Natural killer cell (primary cell): ENCODE measurements around the gene SH3TC2. TPM values are rescaled to one million over a fixed set of nuclear protein-coding genes. Genes with fewer than 3 reads are reported as not detected.
A peak's percentile ranks its signal among the peaks of the same experiment; 100 is the strongest.

ENCODE experiments used
- ATAC-seq, 3 donors: fragments of 150-1000 bp in 2 of 3; fragments of 200-7000 bp in 1 of 3; cut with Tn5 transposase; 1 replicate in 1 of 3; 2 replicates in 2 of 3; pipeline ENCODE4 v1.10.0; 2021; ENCODE audit warnings: mild to moderate bottlenecking in 2 of 3, moderate library complexity in 2 of 3
- DNase-seq, 2 donors: peaks; one replicate each; pipeline versions ENCODE4 v3.0.0 to v3.0.0-alpha.2; 2013 to 2021; ENCODE audit warnings: mixed read lengths in 1 of 2
- H3K27ac ChIP-seq: one replicate; pipeline ENCODE4 v1.5.1; 2013; ENCODE audit warnings: mild to moderate bottlenecking, low read length
- H3K27me3 ChIP-seq: one replicate; pipeline ENCODE4 v1.6.1; 2013; ENCODE audit warnings: low read length; ENCODE audit not compliant: control insufficient read depth, insufficient read depth
- H3K36me3 ChIP-seq: one replicate; pipeline ENCODE4 v1.6.1; 2013; ENCODE audit warnings: low read length; ENCODE audit not compliant: control insufficient read depth, insufficient read depth
- H3K4me1 ChIP-seq: one replicate; pipeline ENCODE4 v1.6.1; 2013; ENCODE audit warnings: low read length; ENCODE audit not compliant: control insufficient read depth, insufficient read depth
- H3K4me3 ChIP-seq: one replicate; pipeline ENCODE4 v1.5.1; 2013; ENCODE audit warnings: low read length
- H3K9me3 ChIP-seq: one replicate; pipeline ENCODE4 v1.6.1; 2013; ENCODE audit warnings: low read length; ENCODE audit not compliant: control insufficient read depth, insufficient read depth
- H3K27ac Mint-ChIP-seq, 2 donors: one replicate each; pipeline ENCODE4 v1.8.0; 2022; ENCODE audit warnings: mild to moderate bottlenecking in 2 of 2, mixed read lengths in 2 of 2, moderate library complexity in 1 of 2
- H3K27me3 Mint-ChIP-seq, 2 donors: one replicate each; pipeline ENCODE4 v1.8.0; 2022; ENCODE audit warnings: low read depth in 2 of 2, mixed read lengths in 2 of 2
- H3K36me3 Mint-ChIP-seq: one replicate; pipeline ENCODE4 v1.8.0; 2022; ENCODE audit warnings: mixed read lengths
- H3K4me1 Mint-ChIP-seq, 2 donors: one replicate each; pipeline ENCODE4 v1.8.0; 2022; ENCODE audit warnings: mixed read lengths in 2 of 2
- H3K4me3 Mint-ChIP-seq: one replicate; pipeline ENCODE4 v1.8.0; 2022; ENCODE audit warnings: mild to moderate bottlenecking, moderate library complexity, mixed read lengths
- H3K9me3 Mint-ChIP-seq, 2 donors: one replicate each; pipeline ENCODE4 v1.8.0; 2022; ENCODE audit warnings: mixed read lengths in 2 of 2
- WGBS: methylation state at CpG from one replicate; pipeline ENCODE4 v1.1.7; 2013; ENCODE audit warnings: missing lambda C conversion rate; ENCODE audit not compliant: insufficient coverage; 5-methylcytosine and 5-hydroxymethylcytosine counted together
- intact Hi-C: fragments of 100-400 bp; cut with micrococcal nuclease; formaldehyde crosslinking; loops from one replicate; pipeline ENCODE4 v1.14.2; 2022
- total RNA-seq, 4 donors: library from RNA; stranded (reverse); fragments of 120-200 nt in 1 of 4; gene quantifications; one replicate each; pipeline versions ENCODE4 v1.2.3 to v1.2.4, GENCODE V29; 2013 to 2022
- TF ChIP-seq, protein P1 (sequence below): fragments of 200-600 bp; IDR thresholded peaks from one replicate; pipeline ENCODE4 v1.8.0; 2022; ENCODE audit warnings: antibody characterized with exemption

SH3TC2 gene
- total RNA-seq, 3 donors from 2014 or later (not counting 1 experiment from before 2014, with no cell fraction given) = 0.11 to 0.68 (median 0.58) TPM

DNA sequence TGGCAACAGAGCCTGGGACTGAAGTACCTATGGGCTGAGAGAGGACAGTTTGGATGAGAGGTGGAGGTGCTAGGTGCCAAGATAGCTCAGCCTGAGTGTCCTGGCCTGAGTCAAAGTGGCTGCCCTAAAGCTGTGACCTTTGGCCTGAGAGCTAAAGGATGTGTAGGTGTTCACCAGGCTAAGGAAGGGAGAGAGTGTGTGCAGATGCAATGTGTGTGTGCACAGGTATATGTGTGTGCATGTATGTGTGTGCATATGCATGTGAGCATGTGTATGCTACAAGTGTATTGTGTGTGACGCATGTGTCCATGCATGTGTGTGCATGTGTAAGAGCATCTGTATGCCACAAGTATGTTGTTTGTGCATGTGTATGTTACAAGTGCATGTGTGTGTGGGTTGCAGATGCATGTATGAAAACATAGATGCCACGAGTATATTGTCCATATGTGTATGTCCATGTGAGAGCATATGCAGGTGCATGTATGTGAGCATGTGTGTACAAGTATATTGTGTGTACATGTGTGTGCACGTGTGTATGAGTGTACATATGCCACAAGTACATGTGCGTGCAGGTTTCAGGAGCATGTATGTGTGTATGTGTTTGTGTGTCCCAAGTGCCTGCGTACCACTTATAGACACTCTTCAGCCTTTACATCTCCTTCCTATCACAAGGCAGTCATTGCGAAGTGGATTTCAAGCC is 102.6 kb downstream of the SH3TC2 start:
- Mint-ChIP-seq H3K4me1 (peaks cover 22 to 24% of the 10 kb centered on the region in 2 donors), H3K9me3 (no peaks in the 10 kb centered on the region), H3K27me3 (no peaks in the 10 kb centered on the region), H3K27ac (no peak overlapping the region), H3K4me3 (no peak overlapping the region), H3K36me3 (no peaks in the 10 kb centered on the region)
- peaks cover 17% of the 10 kb centered on the region for H3K4me1 ChIP-seq
- no peaks in the 10 kb centered on the region for H3K36me3 ChIP-seq
- H3K27ac ChIP-seq = no peak overlapping the region
- WGBS = 92% methylated on average over 6 of the region's 6 CpGs
- intact Hi-C loops = no loop called here
- H3K4me3 ChIP-seq = no peak overlapping the region
- TF ChIP-seq, protein P1, sequence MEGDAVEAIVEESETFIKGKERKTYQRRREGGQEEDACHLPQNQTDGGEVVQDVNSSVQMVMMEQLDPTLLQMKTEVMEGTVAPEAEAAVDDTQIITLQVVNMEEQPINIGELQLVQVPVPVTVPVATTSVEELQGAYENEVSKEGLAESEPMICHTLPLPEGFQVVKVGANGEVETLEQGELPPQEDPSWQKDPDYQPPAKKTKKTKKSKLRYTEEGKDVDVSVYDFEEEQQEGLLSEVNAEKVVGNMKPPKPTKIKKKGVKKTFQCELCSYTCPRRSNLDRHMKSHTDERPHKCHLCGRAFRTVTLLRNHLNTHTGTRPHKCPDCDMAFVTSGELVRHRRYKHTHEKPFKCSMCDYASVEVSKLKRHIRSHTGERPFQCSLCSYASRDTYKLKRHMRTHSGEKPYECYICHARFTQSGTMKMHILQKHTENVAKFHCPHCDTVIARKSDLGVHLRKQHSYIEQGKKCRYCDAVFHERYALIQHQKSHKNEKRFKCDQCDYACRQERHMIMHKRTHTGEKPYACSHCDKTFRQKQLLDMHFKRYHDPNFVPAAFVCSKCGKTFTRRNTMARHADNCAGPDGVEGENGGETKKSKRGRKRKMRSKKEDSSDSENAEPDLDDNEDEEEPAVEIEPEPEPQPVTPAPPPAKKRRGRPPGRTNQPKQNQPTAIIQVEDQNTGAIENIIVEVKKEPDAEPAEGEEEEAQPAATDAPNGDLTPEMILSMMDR = no peak
- DNase-seq (no peak), ATAC-seq (peak in 1 of 3 donors; percentile 26)
- H3K9me3 ChIP-seq = no peaks in the 10 kb centered on the region
- no peaks in the 10 kb centered on the region for H3K27me3 ChIP-seq

DNA sequence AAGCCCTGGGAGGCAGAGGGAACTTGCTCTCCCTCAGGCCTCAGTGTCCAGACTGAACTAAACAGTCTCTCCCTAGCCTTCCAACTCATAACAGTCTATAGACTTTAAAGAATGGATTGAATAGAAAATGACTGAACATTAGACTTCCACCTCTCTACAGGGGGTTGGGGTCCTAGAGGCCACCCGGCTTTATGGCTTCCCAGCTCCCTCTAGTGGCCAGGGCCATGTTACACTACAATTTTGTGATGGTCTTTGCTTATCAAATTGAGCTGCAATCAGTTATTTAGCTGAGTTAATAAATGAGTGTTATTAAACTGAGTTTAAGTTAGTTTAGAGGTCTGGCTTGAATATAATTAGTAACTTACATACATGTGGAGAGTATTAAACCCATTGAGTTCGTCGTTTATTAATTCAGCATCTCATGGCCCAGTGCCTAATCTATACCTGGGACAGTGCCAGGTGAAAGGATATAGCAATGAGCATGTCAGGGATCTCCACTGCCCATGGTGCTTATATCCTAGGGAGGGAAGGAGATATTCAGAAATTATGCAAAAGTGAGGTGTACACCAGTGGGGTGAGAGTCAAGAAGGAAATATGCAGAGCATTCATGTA is 105.2 kb downstream of the SH3TC2 start:
- Mint-ChIP-seq H3K4me1 (peaks cover 25 to 28% of the 10 kb centered on the region in 2 donors), H3K9me3 (no peaks in the 10 kb centered on the region), H3K36me3 (no peaks in the 10 kb centered on the region), H3K27me3 (no peaks in the 10 kb centered on the region), H3K4me3 (no peak overlapping the region), H3K27ac (peak overlapping the region in 1 of 2 donors; percentile 37)
- ATAC-seq = peak; percentile 71 to 91 (median 87)
- peaks cover 11% of the 10 kb centered on the region for H3K4me1 ChIP-seq
- H3K36me3 ChIP-seq = no peaks in the 10 kb centered on the region
- DNase-seq = peak; percentile 54 to 69
- H3K4me3 ChIP-seq = no peak overlapping the region
- intact Hi-C loops = loop anchor here (1.0 to 5.0 kb wide), 3 partner anchors 115 to 216 kb away; no protein-coding TSS in a partner anchor
- H3K27me3 ChIP-seq = no peaks in the 10 kb centered on the region
- no peaks in the 10 kb centered on the region for H3K9me3 ChIP-seq
- TF ChIP-seq, protein P1 = peak; percentile 97
- H3K27ac ChIP-seq = no peak overlapping the region
- WGBS = 43% methylated on average over 3 of the region's 3 CpGs

DNA sequence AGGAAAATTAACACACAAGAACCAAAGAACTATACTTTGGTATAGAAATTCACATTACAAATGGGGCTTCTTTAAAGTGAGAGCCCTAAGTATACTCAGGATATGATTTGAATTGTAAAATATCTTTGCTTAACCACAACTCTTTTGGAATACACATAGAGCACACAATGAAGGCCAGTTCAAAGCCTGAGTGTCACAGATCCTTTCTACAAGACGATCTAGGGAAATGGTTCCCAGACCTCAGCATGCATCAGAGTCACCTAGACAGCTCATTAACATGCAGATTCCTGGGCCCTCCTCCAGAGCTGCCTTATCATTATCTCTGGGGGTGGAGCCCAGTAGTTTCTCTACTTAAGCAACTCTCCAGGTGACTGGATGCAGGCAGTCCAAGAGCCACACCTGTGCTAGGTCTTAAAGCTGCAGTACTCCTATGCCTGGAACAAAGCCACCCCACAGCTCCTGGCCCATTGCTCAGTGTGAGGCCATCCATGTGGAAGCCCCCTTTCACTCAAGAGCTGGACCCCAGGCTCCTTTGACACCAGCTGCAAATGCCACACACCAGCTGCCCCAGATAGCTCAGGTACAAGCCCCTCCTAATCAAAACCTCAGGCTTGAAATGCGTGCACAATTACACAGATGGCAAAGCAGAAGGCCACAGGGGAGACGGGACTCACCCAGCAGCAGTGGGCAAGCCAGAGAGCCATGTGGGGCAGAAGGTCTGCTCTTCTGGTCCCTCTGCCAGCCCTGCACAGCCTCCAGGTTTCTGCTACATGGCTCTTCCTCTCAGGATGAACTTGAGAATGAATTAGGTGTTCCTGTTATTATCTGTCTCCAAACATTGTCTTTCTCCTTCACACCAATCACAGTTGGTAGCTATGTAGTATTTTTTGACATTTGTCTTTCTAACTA is 106.1 kb downstream of the SH3TC2 start:
- intact Hi-C loops = loop anchor here (1.0 to 5.0 kb wide), 3 partner anchors 114 to 215 kb away; no protein-coding TSS in a partner anchor
- Histone ChIP-seq H3K4me3 (no peak overlapping the region), H3K36me3 (no peaks in the 10 kb centered on the region), H3K27me3 (no peaks in the 10 kb centered on the region), H3K4me1 (peaks cover 11% of the 10 kb centered on the region), H3K27ac (no peak overlapping the region), H3K9me3 (no peaks in the 10 kb centered on the region)
- Mint-ChIP-seq H3K36me3 (no peaks in the 10 kb centered on the region), H3K4me1 (peaks cover 25 to 28% of the 10 kb centered on the region in 2 donors), H3K4me3 (no peak overlapping the region), H3K27ac (peak overlapping the region in 1 of 2 donors; percentile 37), H3K9me3 (no peaks in the 10 kb centered on the region), H3K27me3 (no peaks in the 10 kb centered on the region)
- ATAC-seq (no peak), DNase-seq (no peak)
- WGBS = 78% methylated on average over 3 of the region's 3 CpGs
- TF ChIP-seq, protein P1 = no peak

Other genes with a start within 250 kb of the SH3TC2 start
- gene ADRB2, start 236.5 kb downstream of the SH3TC2 start, total RNA-seq = 10 to 100 TPM; 47.1 to 78.9 (median 60.7) TPM
- gene ABLIM3, start 78.4 kb upstream of the SH3TC2 start, total RNA-seq = 1 to 10 TPM in 2 of 3 donors, under 1 TPM in 1; 0.41 to 2.4 (median 1.2) TPM
- gene AFAP1L1, start 208.8 kb upstream of the SH3TC2 start, total RNA-seq = 1 to 10 TPM in 1 of 3 donors, under 1 TPM in 1, not detected in 1; 0.23 to 1.5 TPM